A549 (cell line): Measurements from ENCODE around the gene MCOLN1.

Experiments
- SREBF2 ChIP-seq: fragments of 450-650 bp; IDR thresholded peaks from 2 replicates; pipeline ENCODE4 v1.6.1; 2014; ENCODE audit warnings: mild to moderate bottlenecking, moderate library complexity
- TF ChIP-seq, protein P1 (sequence below): fragments of >200 bp; sonication (Bioruptor Twin); formaldehyde crosslinking; IDR thresholded peaks from 3 replicates; pipeline ENCODE4 v1.5.1; 2016

DNA sequence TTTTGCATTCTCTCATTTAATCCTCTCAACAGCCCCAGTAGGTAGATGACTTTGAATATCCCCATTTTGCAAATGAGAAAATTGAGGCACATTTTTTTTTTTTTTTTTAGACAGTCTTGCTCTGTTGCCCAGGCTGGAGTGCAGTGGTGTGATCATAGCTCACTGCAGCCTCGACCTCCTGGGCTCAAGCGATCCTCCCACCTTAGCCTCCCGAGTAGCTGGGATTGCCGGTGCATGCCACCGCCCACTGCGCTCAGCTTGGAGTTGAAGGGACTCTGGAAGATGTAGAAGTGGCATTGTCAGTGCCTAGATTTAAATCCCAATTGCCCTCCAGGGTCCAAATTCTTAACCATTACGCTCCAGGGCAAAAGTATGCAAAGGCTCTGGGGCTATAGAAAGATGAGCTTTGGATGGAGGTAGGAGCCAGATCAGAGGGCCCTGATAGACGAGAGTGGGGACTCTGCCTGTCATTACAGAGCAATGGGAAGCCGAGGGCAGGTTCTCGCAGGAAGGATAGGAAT, 813 bp upstream of the MCOLN1 start:
- TF ChIP-seq, protein P1, sequence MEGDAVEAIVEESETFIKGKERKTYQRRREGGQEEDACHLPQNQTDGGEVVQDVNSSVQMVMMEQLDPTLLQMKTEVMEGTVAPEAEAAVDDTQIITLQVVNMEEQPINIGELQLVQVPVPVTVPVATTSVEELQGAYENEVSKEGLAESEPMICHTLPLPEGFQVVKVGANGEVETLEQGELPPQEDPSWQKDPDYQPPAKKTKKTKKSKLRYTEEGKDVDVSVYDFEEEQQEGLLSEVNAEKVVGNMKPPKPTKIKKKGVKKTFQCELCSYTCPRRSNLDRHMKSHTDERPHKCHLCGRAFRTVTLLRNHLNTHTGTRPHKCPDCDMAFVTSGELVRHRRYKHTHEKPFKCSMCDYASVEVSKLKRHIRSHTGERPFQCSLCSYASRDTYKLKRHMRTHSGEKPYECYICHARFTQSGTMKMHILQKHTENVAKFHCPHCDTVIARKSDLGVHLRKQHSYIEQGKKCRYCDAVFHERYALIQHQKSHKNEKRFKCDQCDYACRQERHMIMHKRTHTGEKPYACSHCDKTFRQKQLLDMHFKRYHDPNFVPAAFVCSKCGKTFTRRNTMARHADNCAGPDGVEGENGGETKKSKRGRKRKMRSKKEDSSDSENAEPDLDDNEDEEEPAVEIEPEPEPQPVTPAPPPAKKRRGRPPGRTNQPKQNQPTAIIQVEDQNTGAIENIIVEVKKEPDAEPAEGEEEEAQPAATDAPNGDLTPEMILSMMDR: no peak
- TF ChIP-seq SREBF2: no peak
